ENCODE measurements around the gene GALNT2.

GALNT2 gene

DNA sequence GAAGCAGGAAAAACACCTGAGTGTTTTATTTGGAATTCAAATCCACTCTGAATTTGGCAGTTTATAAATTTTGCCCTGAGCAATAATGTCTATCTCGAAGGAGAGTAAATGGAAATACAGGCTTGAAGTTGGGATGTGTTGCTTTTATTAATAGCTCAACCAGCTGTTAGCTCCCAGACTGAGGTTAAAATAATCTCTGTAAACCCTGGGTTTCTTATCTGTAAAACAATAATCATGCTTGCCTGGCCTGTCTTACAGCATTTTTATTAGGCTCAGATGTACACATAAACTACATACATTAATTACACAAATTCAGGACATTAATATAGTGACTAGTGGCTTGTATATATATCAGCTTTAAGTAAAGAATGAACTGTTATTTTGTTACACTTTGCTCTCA is 148.5 kb downstream of the GALNT2 start:
- no peak for DNase-seq (ENCODE audit: low read depth in 1 of 2, low spot score in 1 of 2)
- Histone ChIP-seq H3K27ac (replicated peaks) (no peak overlapping the region), H3K4me3 (replicated peaks; ENCODE audit: insufficient read depth, low read length) (no peak overlapping the region), H3K27me3 (ENCODE audit: insufficient read depth, poor library complexity, severe bottlenecking) (no peaks in the 10 kb centered on the region)
- TF ChIP-seq GABPA (IDR thresholded peaks at IDR 0.05; ENCODE audit: low read depth) (no peak), SPI1 (IDR thresholded peaks at IDR 0.05; ENCODE audit: borderline replicate concordance, low read depth) (no peak), POLR2AphosphoS5 (IDR thresholded peaks at IDR 0.05; ENCODE audit: low read depth) (no peak)
- TF ChIP-seq, protein P1, sequence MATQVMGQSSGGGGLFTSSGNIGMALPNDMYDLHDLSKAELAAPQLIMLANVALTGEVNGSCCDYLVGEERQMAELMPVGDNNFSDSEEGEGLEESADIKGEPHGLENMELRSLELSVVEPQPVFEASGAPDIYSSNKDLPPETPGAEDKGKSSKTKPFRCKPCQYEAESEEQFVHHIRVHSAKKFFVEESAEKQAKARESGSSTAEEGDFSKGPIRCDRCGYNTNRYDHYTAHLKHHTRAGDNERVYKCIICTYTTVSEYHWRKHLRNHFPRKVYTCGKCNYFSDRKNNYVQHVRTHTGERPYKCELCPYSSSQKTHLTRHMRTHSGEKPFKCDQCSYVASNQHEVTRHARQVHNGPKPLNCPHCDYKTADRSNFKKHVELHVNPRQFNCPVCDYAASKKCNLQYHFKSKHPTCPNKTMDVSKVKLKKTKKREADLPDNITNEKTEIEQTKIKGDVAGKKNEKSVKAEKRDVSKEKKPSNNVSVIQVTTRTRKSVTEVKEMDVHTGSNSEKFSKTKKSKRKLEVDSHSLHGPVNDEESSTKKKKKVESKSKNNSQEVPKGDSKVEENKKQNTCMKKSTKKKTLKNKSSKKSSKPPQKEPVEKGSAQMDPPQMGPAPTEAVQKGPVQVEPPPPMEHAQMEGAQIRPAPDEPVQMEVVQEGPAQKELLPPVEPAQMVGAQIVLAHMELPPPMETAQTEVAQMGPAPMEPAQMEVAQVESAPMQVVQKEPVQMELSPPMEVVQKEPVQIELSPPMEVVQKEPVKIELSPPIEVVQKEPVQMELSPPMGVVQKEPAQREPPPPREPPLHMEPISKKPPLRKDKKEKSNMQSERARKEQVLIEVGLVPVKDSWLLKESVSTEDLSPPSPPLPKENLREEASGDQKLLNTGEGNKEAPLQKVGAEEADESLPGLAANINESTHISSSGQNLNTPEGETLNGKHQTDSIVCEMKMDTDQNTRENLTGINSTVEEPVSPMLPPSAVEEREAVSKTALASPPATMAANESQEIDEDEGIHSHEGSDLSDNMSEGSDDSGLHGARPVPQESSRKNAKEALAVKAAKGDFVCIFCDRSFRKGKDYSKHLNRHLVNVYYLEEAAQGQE (IDR thresholded peaks at IDR 0.05; ENCODE audit: insufficient replicate concordance, low read depth), result no peak
- TF ChIP-seq, protein P2, sequence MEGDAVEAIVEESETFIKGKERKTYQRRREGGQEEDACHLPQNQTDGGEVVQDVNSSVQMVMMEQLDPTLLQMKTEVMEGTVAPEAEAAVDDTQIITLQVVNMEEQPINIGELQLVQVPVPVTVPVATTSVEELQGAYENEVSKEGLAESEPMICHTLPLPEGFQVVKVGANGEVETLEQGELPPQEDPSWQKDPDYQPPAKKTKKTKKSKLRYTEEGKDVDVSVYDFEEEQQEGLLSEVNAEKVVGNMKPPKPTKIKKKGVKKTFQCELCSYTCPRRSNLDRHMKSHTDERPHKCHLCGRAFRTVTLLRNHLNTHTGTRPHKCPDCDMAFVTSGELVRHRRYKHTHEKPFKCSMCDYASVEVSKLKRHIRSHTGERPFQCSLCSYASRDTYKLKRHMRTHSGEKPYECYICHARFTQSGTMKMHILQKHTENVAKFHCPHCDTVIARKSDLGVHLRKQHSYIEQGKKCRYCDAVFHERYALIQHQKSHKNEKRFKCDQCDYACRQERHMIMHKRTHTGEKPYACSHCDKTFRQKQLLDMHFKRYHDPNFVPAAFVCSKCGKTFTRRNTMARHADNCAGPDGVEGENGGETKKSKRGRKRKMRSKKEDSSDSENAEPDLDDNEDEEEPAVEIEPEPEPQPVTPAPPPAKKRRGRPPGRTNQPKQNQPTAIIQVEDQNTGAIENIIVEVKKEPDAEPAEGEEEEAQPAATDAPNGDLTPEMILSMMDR (IDR thresholded peaks at IDR 0.05; ENCODE audit: insufficient read depth, low read length), result no peak

DNA sequence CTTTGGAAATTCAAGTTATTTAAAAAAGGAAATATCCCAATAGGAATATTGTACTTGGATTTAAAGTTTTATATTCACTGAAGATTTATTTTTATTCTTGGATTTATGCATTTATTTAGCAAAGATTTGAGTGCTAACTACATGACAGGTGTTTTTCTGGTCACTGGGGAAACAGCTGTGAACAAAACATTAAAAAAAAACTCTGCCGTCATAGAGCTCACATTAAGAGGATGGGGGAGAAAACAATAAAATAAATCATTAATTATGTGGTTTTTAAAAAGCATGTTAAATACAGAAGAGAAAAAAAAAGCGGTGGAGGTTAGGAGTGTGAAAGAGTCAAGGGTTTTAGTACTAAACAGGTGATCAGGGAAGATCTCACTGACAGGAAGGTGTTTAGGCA is 149.9 kb downstream of the GALNT2 start:
- Histone ChIP-seq H3K27ac (replicated peaks) (no peak overlapping the region), H3K4me3 (replicated peaks; ENCODE audit: insufficient read depth, low read length) (no peak overlapping the region), H3K27me3 (ENCODE audit: insufficient read depth, poor library complexity, severe bottlenecking) (no peaks in the 10 kb centered on the region)
- no peak for DNase-seq (ENCODE audit: low read depth in 1 of 2, low spot score in 1 of 2)
- TF ChIP-seq SPI1 (IDR thresholded peaks at IDR 0.05; ENCODE audit: borderline replicate concordance, low read depth) (no peak), GABPA (IDR thresholded peaks at IDR 0.05; ENCODE audit: low read depth) (no peak)
- TF ChIP-seq, protein P1 (IDR thresholded peaks at IDR 0.05; ENCODE audit: insufficient replicate concordance, low read depth), result no peak

DNA sequence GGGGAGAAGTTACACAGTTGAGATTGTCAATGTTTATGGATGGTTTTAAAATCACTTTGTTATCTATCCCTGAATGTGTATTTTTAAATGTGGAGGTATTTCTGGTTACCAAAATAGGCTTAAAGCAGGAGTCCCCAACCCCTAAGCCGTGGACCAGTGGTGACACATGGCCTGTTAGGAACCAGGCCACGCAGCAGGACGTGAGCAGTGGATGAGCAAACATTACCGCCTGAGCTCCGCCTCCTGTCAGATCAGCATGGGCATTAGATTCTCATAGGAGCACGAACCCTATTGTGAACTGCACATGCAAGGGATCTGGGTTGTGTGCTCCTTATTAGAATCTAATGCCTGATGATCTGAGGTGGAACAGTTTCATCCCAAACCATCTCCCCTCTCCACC is 151.6 kb downstream of the GALNT2 start:
- Histone ChIP-seq H3K4me3 (replicated peaks; ENCODE audit: insufficient read depth, low read length) (no peak overlapping the region), H3K27me3 (ENCODE audit: insufficient read depth, poor library complexity, severe bottlenecking) (no peaks in the 10 kb centered on the region), H3K27ac (replicated peaks) (no peak overlapping the region)
- TF ChIP-seq, protein P2 (IDR thresholded peaks at IDR 0.05; ENCODE audit: insufficient read depth, low read length), result no peak
- TF ChIP-seq SPI1 (IDR thresholded peaks at IDR 0.05; ENCODE audit: borderline replicate concordance, low read depth) (no peak), POLR2AphosphoS5 (IDR thresholded peaks at IDR 0.05; ENCODE audit: low read depth) (no peak), GABPA (IDR thresholded peaks at IDR 0.05; ENCODE audit: low read depth) (no peak)
- TF ChIP-seq, protein P1 (IDR thresholded peaks at IDR 0.05; ENCODE audit: insufficient replicate concordance, low read depth), result no peak
- no peak for DNase-seq (ENCODE audit: low read depth in 1 of 2, low spot score in 1 of 2)
